ENCODE results near the gene PRRT4.

Gene PRRT4

GRCh38 chr7:128352636-128353035 is 8.9 kb downstream of the PRRT4 start:
- H3K27me3 ChIP-seq (ENCODE audit: insufficient read depth, insufficient read length): no peaks in the 10 kb centered on the region
- H3K9me3 ChIP-seq (ENCODE audit: insufficient read depth, low read length): no peaks in the 10 kb centered on the region
- DNase-seq (ENCODE audit: low read depth, low spot score): no peak
- no peaks in the 10 kb centered on the region for H3K36me3 ChIP-seq (ENCODE audit: insufficient read depth, insufficient read length, low read length)
- no peak overlapping the region for H3K9ac ChIP-seq (ENCODE audit: insufficient read length, low read depth)
- TF ChIP-seq SUZ12 (IDR thresholded peaks at IDR 0.05; ENCODE audit: extremely low read depth, insufficient read depth, insufficient read length) (no peak), ZNF274 (IDR thresholded peaks at IDR 0.05; ENCODE audit: low read depth, low read length) (no peak), YY1 (IDR thresholded peaks at IDR 0.05; ENCODE audit: insufficient read depth, insufficient read length) (no peak)
- H3K4me1 ChIP-seq (ENCODE audit: insufficient read depth, insufficient read length): peaks cover 18% of the 10 kb centered on the region
- no peak overlapping the region for H3K4me3 ChIP-seq (ENCODE audit: insufficient read length, low read depth)

GRCh38 chr7:128352153-128352537 is 9.3 kb downstream of the PRRT4 start:
- DNase-seq (ENCODE audit: low read depth, low spot score): no peak
- Histone ChIP-seq H3K36me3 (ENCODE audit: insufficient read depth, insufficient read length, low read length) (no peaks in the 10 kb centered on the region), H3K27me3 (ENCODE audit: insufficient read depth, insufficient read length) (no peaks in the 10 kb centered on the region)

GRCh38 chr7:128351296-128352152 is 10.0 kb downstream of the PRRT4 start:
- Histone ChIP-seq H3K4me3 (ENCODE audit: insufficient read length, low read depth) (no peak overlapping the region), H3K27me3 (ENCODE audit: insufficient read depth, insufficient read length) (no peaks in the 10 kb centered on the region), H3K9ac (ENCODE audit: insufficient read length, low read depth) (no peak overlapping the region), H3K4me1 (ENCODE audit: insufficient read depth, insufficient read length) (peaks cover 9% of the 10 kb centered on the region), H3K36me3 (ENCODE audit: insufficient read depth, insufficient read length, low read length) (no peaks in the 10 kb centered on the region), H3K9me3 (ENCODE audit: insufficient read depth, low read length) (no peaks in the 10 kb centered on the region)
- TF ChIP-seq YY1 (IDR thresholded peaks at IDR 0.05; ENCODE audit: insufficient read depth, insufficient read length) (no peak), ZNF274 (IDR thresholded peaks at IDR 0.05; ENCODE audit: low read depth, low read length) (no peak), SUZ12 (IDR thresholded peaks at IDR 0.05; ENCODE audit: extremely low read depth, insufficient read depth, insufficient read length) (no peak)
- DNase-seq (ENCODE audit: low read depth, low spot score): no peak

More at GRCh38 chr7:128352153-128352537, 9.3 kb downstream of the PRRT4 start:
- no peak overlapping the region for H3K9ac ChIP-seq (ENCODE audit: insufficient read length, low read depth)
- peaks cover 14% of the 10 kb centered on the region for H3K4me1 ChIP-seq (ENCODE audit: insufficient read depth, insufficient read length)
- no peaks in the 10 kb centered on the region for H3K9me3 ChIP-seq (ENCODE audit: insufficient read depth, low read length)
- TF ChIP-seq SUZ12 (IDR thresholded peaks at IDR 0.05; ENCODE audit: extremely low read depth, insufficient read depth, insufficient read length) (no peak), YY1 (IDR thresholded peaks at IDR 0.05; ENCODE audit: insufficient read depth, insufficient read length) (no peak), ZNF274 (IDR thresholded peaks at IDR 0.05; ENCODE audit: low read depth, low read length) (no peak)
- H3K4me3 ChIP-seq (ENCODE audit: insufficient read length, low read depth): no peak overlapping the region

GRCh38 chr7:128350708-128351295 is 10.7 kb downstream of the PRRT4 start:
- TF ChIP-seq ZNF274 (IDR thresholded peaks at IDR 0.05; ENCODE audit: low read depth, low read length) (no peak), YY1 (IDR thresholded peaks at IDR 0.05; ENCODE audit: insufficient read depth, insufficient read length) (no peak), SUZ12 (IDR thresholded peaks at IDR 0.05; ENCODE audit: extremely low read depth, insufficient read depth, insufficient read length) (no peak)
- Histone ChIP-seq H3K27me3 (ENCODE audit: insufficient read depth, insufficient read length) (no peaks in the 10 kb centered on the region), H3K9ac (ENCODE audit: insufficient read length, low read depth) (no peak overlapping the region), H3K36me3 (ENCODE audit: insufficient read depth, insufficient read length, low read length) (no peaks in the 10 kb centered on the region), H3K4me1 (ENCODE audit: insufficient read depth, insufficient read length) (peaks cover 9% of the 10 kb centered on the region), H3K4me3 (ENCODE audit: insufficient read length, low read depth) (no peak overlapping the region), H3K9me3 (ENCODE audit: insufficient read depth, low read length) (no peaks in the 10 kb centered on the region)
- no peak for DNase-seq (ENCODE audit: low read depth, low spot score)

- no peak for DNase-seq (ENCODE audit: low read depth, low spot score)
- Histone ChIP-seq H3K9ac (ENCODE audit: insufficient read length, low read depth) (no peak overlapping the region), H3K27me3 (ENCODE audit: insufficient read depth, insufficient read length) (no peaks in the 10 kb centered on the region), H3K4me3 (ENCODE audit: insufficient read length, low read depth) (no peak overlapping the region), H3K9me3 (ENCODE audit: insufficient read depth, low read length) (no peaks in the 10 kb centered on the region), H3K36me3 (ENCODE audit: insufficient read depth, insufficient read length, low read length) (no peaks in the 10 kb centered on the region), H3K4me1 (ENCODE audit: insufficient read depth, insufficient read length) (peaks cover 9% of the 10 kb centered on the region)
- TF ChIP-seq ZNF274 (IDR thresholded peaks at IDR 0.05; ENCODE audit: low read depth, low read length) (no peak), SUZ12 (IDR thresholded peaks at IDR 0.05; ENCODE audit: extremely low read depth, insufficient read depth, insufficient read length) (no peak), YY1 (IDR thresholded peaks at IDR 0.05; ENCODE audit: insufficient read depth, insufficient read length) (no peak)
Observed at GRCh38 chr7:128349466-128349825, 12.0 kb downstream of the PRRT4 start.

- no peaks in the 10 kb centered on the region for H3K27me3 ChIP-seq (ENCODE audit: insufficient read depth, insufficient read length)
- no peaks in the 10 kb centered on the region for H3K36me3 ChIP-seq (ENCODE audit: insufficient read depth, insufficient read length, low read length)
- peaks cover 9% of the 10 kb centered on the region for H3K4me1 ChIP-seq (ENCODE audit: insufficient read depth, insufficient read length)
- H3K4me3 ChIP-seq (ENCODE audit: insufficient read length, low read depth): no peak overlapping the region
- peak; percentile 38 for DNase-seq (ENCODE audit: low read depth, low spot score)
- no peaks in the 10 kb centered on the region for H3K9me3 ChIP-seq (ENCODE audit: insufficient read depth, low read length)
- no peak overlapping the region for H3K9ac ChIP-seq (ENCODE audit: insufficient read length, low read depth)
- TF ChIP-seq SUZ12 (IDR thresholded peaks at IDR 0.05; ENCODE audit: extremely low read depth, insufficient read depth, insufficient read length): no peak
- TF ChIP-seq ZNF274 (IDR thresholded peaks at IDR 0.05; ENCODE audit: low read depth, low read length): no peak
- TF ChIP-seq YY1 (IDR thresholded peaks at IDR 0.05; ENCODE audit: insufficient read depth, insufficient read length): no peak
Observed at GRCh38 chr7:128347647-128348097, 13.8 kb downstream of the PRRT4 start.

GRCh38 chr7:128344431-128344774 is 17.1 kb downstream of the PRRT4 start:
- DNase-seq (ENCODE audit: low read depth, low spot score): no peak
- Histone ChIP-seq H3K27me3 (ENCODE audit: insufficient read depth, insufficient read length) (no peaks in the 10 kb centered on the region), H3K9ac (ENCODE audit: insufficient read length, low read depth) (no peak overlapping the region), H3K9me3 (ENCODE audit: insufficient read depth, low read length) (no peaks in the 10 kb centered on the region), H3K4me1 (ENCODE audit: insufficient read depth, insufficient read length) (no peaks in the 10 kb centered on the region), H3K4me3 (ENCODE audit: insufficient read length, low read depth) (no peak overlapping the region), H3K36me3 (ENCODE audit: insufficient read depth, insufficient read length, low read length) (peaks cover 21% of the 10 kb centered on the region)
- no peak for TF ChIP-seq YY1 (IDR thresholded peaks at IDR 0.05; ENCODE audit: insufficient read depth, insufficient read length)
- no peak for TF ChIP-seq SUZ12 (IDR thresholded peaks at IDR 0.05; ENCODE audit: extremely low read depth, insufficient read depth, insufficient read length)
- no peak for TF ChIP-seq ZNF274 (IDR thresholded peaks at IDR 0.05; ENCODE audit: low read depth, low read length)

Measured in NT2/D1 (cell line).